GM12892 (cell line): ENCODE measurements around the gene TIMM17B. TPM values are rescaled to one million over a fixed set of nuclear protein-coding genes. Genes with fewer than 3 reads are reported as not detected.
A peak's percentile ranks its signal among the peaks of the same experiment; 100 is the strongest.

Experiments used
- DNase-seq: peaks from one replicate; pipeline ENCODE4 v3.0.0; 2011; ENCODE audit not compliant: insufficient read length
- FAIRE-seq: peaks from 2 replicates; lab custom pipeline; 2011; peaks lifted over from hg19 to GRCh38; lab: Jason Lieb, UNC
- POLR2A ChIP-seq: IDR thresholded peaks from 2 replicates; pipeline ENCODE4 v1.6.1; 2011; ENCODE audit warnings: low read depth, low read length, control low read depth
- POLR2AphosphoS5 ChIP-seq: IDR thresholded peaks from 2 replicates; pipeline ENCODE4 v1.6.1; 2011; ENCODE audit warnings: low read depth, low read length, control low read depth
- TAF1 ChIP-seq: IDR thresholded peaks from 2 replicates; pipeline ENCODE4 v1.6.1; 2011; ENCODE audit warnings: low read depth, mild to moderate bottlenecking, control low read depth, low read length, borderline replicate concordance
- polyA plus RNA-seq: library from polyadenylated mRNA; unstranded; fragments of >200 nt; gene quantifications from one replicate; pipeline ENCODE4 v1.2.1, GENCODE V29; 2012; ENCODE audit warnings: missing spikeins, inconsistent platforms; ENCODE audit not compliant: missing spikeins

Gene TIMM17B
- 25.8 TPM for polyA plus RNA-seq

DNA sequence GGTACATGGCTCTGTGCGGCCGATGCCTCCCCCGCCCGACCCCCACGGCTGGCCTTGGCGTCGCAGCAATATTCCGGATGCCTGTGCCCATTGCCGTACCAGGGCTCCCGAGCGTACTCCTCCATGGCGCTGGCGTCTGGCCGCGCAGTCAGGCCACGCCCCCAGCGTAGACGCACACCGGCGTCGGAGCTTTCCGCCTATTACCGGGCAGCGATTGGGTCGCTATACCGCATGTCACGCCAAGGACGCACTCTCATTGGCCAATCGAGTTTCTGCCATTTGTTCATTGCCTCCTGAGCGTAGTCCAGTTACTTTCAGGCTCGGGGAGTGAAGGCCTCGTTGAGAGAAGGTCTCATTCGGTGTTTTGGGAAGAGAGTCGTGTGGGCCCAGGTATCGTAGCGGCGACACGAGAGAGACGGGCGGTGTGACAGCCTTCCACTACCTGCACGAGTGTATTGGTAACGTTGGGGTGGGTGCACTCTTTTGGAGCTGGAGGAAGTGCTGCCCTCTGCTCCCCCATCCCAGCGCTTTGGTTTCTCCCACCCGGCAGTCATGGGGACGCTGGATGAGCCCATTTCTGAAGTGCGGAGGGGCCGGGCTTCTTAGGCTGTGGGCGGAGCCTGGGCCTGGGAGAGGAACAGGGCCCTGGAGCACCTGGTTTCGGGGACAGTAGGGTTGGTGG lies at the start of gene TIMM17B, which contains the start of gene PQBP1:
TSS of gene TIMM17B (minus strand) at position 144 of the 682 bp plus-strand sequence. CDS start at position 125, 19 bp downstream.
TSS of gene PQBP1 (plus strand) at position 306 of the 682 bp plus-strand sequence. CDS start 580 bp downstream, outside the sequence.
- peak; percentile 84 for TF ChIP-seq POLR2AphosphoS5
- peak; percentile 91 for TF ChIP-seq POLR2A
- peak; percentile 76 for TF ChIP-seq TAF1
- FAIRE-seq (peak; percentile 96), DNase-seq (peak; percentile 80)

- no peak for TF ChIP-seq TAF1
- TF ChIP-seq POLR2A, result no peak
- peak; percentile 74 for FAIRE-seq
- DNase-seq, result no peak
Measured at GRCh38 chrX:48945517-48946348, 48.2 kb upstream of the TIMM17B start.

DNA sequence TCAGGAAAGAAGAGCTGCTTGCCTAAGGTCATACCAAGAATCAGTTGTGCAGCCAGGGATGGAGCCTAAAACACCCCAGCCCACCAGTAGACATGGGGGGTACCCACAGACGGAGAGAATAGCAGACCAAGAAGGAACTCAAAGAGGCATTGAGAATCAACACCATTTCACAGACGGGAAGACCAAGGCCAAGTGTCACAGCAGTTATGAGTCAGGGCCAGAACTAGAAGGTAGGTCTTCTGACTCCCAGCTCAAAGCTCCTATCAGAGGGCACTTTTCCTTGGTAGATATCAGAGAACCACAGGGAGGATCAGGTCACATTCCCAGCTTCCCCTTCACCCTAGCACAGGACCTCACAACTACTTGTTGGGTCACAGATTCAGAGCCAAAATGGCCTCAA lies 45.3 kb upstream of the TIMM17B start:
- DNase-seq (no peak), FAIRE-seq (peak; percentile 81)
- no peak for TF ChIP-seq POLR2AphosphoS5
- TF ChIP-seq TAF1, result no peak
- TF ChIP-seq POLR2A, result no peak

DNA sequence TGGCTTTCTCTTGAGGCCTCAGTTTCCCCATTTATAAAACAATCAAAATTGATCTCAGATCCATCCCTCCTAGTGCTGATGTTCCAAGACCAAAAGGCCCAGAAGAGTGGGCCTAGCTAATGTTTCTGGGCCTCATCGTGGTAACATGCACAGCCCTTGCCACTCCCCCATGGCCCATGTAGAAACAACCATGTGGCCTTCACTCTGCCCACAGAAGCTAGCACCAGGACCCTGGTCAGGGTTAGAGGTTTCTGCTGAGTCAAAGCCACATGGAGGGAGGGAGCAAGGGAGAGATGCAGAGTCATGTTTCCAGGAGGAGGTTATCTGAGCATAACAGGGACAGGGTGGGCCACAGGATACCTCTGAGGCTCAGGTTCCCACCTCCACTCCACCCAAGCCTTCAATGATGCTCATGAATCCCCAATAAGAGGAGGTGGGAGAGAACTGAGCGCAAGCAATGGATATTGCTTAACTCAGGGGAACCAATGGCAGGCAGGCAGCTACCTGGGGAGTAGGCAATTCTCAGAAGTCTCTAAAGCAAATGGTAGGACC lies 42.9 kb upstream of the TIMM17B start:
- FAIRE-seq, result no peak
- DNase-seq, result no peak
- TF ChIP-seq TAF1 (no peak), POLR2A (no peak)

- FAIRE-seq, result peak; percentile 86
- no peak for DNase-seq
- TF ChIP-seq POLR2A (no peak), POLR2AphosphoS5 (no peak), TAF1 (no peak)
Measured at GRCh38 chrX:48939524-48940228, 42.1 kb upstream of the TIMM17B start.

DNA sequence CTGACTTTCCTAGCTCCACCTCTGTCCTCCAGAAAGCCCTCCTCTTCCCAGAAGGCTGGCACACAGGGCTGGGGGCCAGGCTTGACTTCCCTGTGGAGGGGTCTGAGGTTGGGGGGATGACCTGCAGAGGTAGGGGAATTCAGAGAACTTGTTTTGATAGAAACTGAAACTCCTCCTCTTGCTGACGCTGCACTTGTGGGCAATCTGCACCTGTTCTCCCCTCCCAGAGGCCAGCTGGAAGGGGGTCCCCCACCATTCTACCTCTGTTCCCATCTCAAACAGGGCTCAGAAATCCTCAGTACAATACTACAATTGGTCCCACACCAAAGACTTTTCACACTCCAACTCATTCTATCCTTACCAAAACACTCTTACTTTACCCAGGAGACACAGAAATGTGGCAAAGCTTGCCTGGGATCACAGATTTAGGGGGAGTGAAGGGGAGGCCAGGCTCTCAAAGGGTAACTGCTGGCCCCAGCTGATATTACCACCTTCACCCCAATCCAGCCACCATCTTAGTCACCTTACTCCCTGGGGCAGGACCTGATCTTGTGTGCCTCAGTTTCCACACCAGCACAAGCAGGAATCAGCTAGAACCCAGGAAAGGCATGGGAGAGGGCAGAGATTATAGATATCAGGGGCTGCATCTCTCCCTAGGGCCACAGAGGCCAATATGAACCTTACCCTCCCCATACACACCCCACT lies 41.3 kb upstream of the TIMM17B start:
- TF ChIP-seq POLR2AphosphoS5, result peak; percentile 39; the same call in 1 of the 2 replicates
- TF ChIP-seq POLR2A, result no peak
- no peak for DNase-seq
- FAIRE-seq, result peak; percentile 92

DNA sequence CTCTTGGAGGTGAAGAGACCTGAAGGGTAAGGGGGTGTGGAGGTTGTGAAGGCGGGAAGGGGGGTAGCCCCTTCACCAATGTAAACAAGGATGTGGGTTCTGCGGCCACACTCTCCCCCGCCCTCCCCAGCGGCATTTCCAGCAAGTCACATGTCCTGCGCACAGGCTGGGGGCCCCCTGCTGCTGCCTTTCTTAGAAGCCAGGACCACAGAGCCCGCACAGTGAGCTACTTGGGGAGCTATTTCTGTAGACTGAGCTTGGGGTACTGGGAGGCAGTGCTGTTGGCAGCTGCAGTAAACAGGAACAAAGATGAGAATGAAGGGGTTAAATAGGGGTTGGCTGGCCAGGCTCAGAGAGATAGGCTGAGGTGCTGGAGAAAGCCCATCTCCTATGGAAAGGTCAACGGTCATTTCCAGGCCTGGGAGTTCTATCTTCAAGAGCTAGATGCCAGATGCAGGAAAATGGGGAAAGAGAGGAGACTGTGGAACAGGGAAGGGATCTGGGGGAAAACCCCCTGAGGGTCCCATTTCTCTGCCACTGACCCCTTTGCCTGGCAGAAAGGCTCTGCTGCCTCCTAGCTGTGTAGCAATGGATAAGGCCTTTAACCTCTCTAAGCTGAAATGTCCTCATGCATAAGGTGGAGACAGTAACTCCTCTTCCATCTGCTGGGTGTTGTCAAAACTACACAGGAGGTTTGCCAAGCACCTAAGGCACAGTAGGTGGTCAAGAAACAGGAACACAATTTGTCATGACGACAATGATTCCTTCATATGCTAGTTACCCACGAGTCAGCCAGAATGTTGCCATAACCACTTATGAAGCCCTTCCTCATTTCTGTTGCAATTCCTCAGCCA lies 39.7 kb upstream of the TIMM17B start:
- TF ChIP-seq POLR2AphosphoS5 (peak; percentile 31; the same call in 1 of the 2 replicates), TAF1 (no peak), POLR2A (no peak)
- FAIRE-seq (peak; percentile 98), DNase-seq (peak; percentile 49)

- DNase-seq (no peak), FAIRE-seq (no peak)
- TF ChIP-seq POLR2AphosphoS5, result no peak
- no peak for TF ChIP-seq TAF1
- no peak for TF ChIP-seq POLR2A
Measured at GRCh38 chrX:48936429-48937053, 39.0 kb upstream of the TIMM17B start.

DNA sequence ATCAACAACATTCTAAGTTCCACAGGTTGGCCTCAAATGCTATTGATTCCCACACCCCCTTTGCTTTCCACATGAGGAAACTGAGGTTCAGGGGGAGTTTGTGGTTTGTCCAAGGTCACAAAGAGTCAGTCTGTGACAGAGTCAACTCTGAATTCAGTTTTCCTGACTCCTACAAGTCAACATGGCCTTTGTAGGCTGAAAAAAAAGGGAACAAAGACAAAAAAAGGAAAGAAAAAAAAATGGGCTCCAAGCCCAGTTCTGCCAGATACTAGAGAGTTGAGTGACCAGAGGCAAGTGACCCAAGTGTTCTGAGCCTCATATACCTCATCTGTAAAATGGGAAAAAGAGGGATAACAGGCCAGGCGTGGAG lies 37.7 kb upstream of the TIMM17B start:
- TF ChIP-seq POLR2A (no peak), TAF1 (no peak), POLR2AphosphoS5 (no peak)
- no peak for DNase-seq
- FAIRE-seq, result no peak

DNA sequence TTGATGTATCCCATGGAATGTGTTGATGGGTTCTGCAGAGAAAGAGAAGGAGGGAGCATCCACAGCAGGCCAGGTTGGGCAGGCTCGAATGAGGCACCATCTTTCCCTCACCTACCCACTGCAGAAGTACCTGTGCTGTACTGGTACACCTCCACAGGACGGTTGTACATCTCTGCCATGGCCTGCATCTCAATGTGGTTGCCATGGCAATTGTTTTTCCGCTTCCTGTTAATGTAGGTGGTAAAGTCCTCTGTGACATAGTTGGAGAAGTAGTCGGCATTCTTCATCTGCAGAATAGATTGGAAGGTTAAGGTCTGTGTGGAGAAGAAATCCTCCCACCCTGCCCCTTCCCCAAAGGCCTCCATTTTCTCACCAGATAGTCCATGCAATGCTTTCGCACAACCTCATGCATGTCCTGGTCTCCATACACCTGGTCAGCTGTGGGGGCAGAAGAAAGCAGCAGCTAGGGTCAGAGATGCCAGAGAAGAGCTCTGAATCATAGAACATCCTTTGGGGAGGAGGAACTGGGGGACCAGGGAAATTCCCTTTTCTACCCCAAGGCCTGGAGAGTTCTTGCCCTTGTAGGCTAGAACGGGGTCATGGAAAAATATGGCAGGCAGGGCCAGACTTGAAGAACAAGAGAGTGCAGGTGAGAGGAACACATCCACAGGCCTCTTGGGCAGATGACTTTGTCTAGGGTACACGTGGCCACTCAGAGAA lies 37.2 kb upstream of the TIMM17B start:
- FAIRE-seq (peak; percentile 42), DNase-seq (no peak)
- TF ChIP-seq POLR2A (no peak), POLR2AphosphoS5 (no peak), TAF1 (no peak)

GRCh38 chrX:48933757-48934156 lies 36.2 kb upstream of the TIMM17B start:
- TF ChIP-seq POLR2AphosphoS5, result no peak
- TF ChIP-seq TAF1, result no peak
- no peak for TF ChIP-seq POLR2A
- no peak for DNase-seq
- peak; percentile 82 for FAIRE-seq
